GM12878 (cell line): Measurements from ENCODE around the gene PLXNB2.

Experiments
- ELK1 ChIP-seq: IDR thresholded peaks from 2 replicates; pipeline ENCODE4 v1.6.1; 2012; ENCODE audit warnings: low read depth, low read length, improper control_type of control experiment
- EP300 ChIP-seq, 2 experiments: fragments of 150-350 bp in 1 of 2; IDR thresholded peaks; 2 replicates each; pipeline ENCODE4 v1.6.1; 2011 to 2012; ENCODE audit warnings: low read depth in 2 of 2, low read length in 2 of 2, borderline replicate concordance in 1 of 2, improper control_type of control experiment in 1 of 2, inconsistent platforms in 1 of 2; ENCODE audit not compliant: control insufficient read depth in 1 of 2
- EZH2 ChIP-seq: IDR thresholded peaks from 2 replicates; pipeline ENCODE4 v1.6.1; 2012; ENCODE audit warnings: low read depth, mild to moderate bottlenecking, control low read depth, inconsistent platforms, low read length, borderline replicate concordance; ENCODE audit not compliant: control insufficient read depth
- HDAC6 ChIP-seq: fragments of 200-600 bp; sonication (generic); IDR thresholded peaks from one replicate; pipeline ENCODE4 v1.8.0; 2017; ENCODE audit warnings: antibody characterized with exemption; ENCODE audit not compliant: unreplicated experiment
- MAX ChIP-seq: IDR thresholded peaks from 2 replicates; pipeline ENCODE4 v1.6.1; 2012; ENCODE audit warnings: low read depth, low read length, improper control_type of control experiment
- MXI1 ChIP-seq: fragments of 150-350 bp; IDR thresholded peaks from 2 replicates; pipeline ENCODE4 v1.6.1; 2011; ENCODE audit warnings: low read depth, mild to moderate bottlenecking, inconsistent platforms, low read length, improper control_type of control experiment
- RAD51 ChIP-seq: fragments of 450-650 bp; IDR thresholded peaks from 2 replicates; pipeline ENCODE4 v1.6.1; 2016; ENCODE audit warnings: moderate library complexity, mild to moderate bottlenecking, inconsistent platforms
- SREBF1 ChIP-seq: IDR thresholded peaks from 2 replicates; pipeline ENCODE4 v1.6.1; 2012; ENCODE audit warnings: mild to moderate bottlenecking, low read length
- TCF12 ChIP-seq: IDR thresholded peaks from 2 replicates; pipeline ENCODE4 v1.6.1; 2011; ENCODE audit warnings: low read depth, mild to moderate bottlenecking, low read length
- TF ChIP-seq, protein P1 (sequence below), 3 experiments: IDR thresholded peaks in 2 of 3; conservative IDR thresholded peaks in 1 of 3; 2 replicates each; pipeline ENCODE4 v1.5.1; 2011; ENCODE audit warnings: low read depth in 3 of 3, low read length in 3 of 3, mild to moderate bottlenecking in 3 of 3, control low read depth in 2 of 3, moderate library complexity in 2 of 3, inconsistent platforms in 1 of 3, mixed read lengths in 1 of 3; ENCODE audit not compliant: control insufficient read depth in 2 of 3, insufficient read depth in 1 of 3; ENCODE audit errors: extremely low read depth in 1 of 3

- no peak for TF ChIP-seq HDAC6
- TF ChIP-seq TCF12: no peak
- no peak for TF ChIP-seq MAX
- TF ChIP-seq, protein P1, sequence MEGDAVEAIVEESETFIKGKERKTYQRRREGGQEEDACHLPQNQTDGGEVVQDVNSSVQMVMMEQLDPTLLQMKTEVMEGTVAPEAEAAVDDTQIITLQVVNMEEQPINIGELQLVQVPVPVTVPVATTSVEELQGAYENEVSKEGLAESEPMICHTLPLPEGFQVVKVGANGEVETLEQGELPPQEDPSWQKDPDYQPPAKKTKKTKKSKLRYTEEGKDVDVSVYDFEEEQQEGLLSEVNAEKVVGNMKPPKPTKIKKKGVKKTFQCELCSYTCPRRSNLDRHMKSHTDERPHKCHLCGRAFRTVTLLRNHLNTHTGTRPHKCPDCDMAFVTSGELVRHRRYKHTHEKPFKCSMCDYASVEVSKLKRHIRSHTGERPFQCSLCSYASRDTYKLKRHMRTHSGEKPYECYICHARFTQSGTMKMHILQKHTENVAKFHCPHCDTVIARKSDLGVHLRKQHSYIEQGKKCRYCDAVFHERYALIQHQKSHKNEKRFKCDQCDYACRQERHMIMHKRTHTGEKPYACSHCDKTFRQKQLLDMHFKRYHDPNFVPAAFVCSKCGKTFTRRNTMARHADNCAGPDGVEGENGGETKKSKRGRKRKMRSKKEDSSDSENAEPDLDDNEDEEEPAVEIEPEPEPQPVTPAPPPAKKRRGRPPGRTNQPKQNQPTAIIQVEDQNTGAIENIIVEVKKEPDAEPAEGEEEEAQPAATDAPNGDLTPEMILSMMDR (IDR thresholded peaks at IDR 0.05 in 2 of 3, conservative IDR thresholded peaks at IDR 0.05 in 1 of 3; ENCODE audit: control insufficient read depth in 2 of 3, extremely low read depth in 1 of 3, insufficient read depth in 1 of 3, low read depth in 3 of 3, low read length in 3 of 3): no peak
- no peak for TF ChIP-seq RAD51
- TF ChIP-seq MXI1: no peak
- no peak for TF ChIP-seq ELK1
- TF ChIP-seq EP300 (IDR thresholded peaks at IDR 0.05; ENCODE audit: borderline replicate concordance in 1 of 2, control insufficient read depth in 1 of 2, low read depth in 2 of 2, low read length in 2 of 2): no peak
- TF ChIP-seq EZH2: no peak
- TF ChIP-seq SREBF1: no peak
These were observed 79.1 kb downstream of the PLXNB2 start for GRCh38 chr22:50228366-50228765.
